Omental fat pad (tissue), 4 donors: Measurements from ENCODE around the gene MSLN. TPM values are rescaled to one million over a fixed set of nuclear protein-coding genes. Genes with fewer than 3 reads are reported as not detected.
A peak's percentile ranks its signal among the peaks of the same experiment; 100 is the strongest.

Experiments
- ATAC-seq: fragments of 150-250 bp; one replicate; pipeline ENCODE4 v1.9.1; 2016; ENCODE audit warnings: mild to moderate bottlenecking, moderate library complexity; ENCODE audit not compliant: low FRiP score
- DNase-seq: peaks from one replicate; pipeline ENCODE4 v3.0.0-alpha.2; 2019; ENCODE audit warnings: low spot score
- total RNA-seq, 4 donors: library from RNA; depleted of rRNA; stranded (reverse); fragments of >200 nt; gene quantifications; one replicate each; pipeline ENCODE4 v1.1.0, GENCODE V29; 2016
- TF ChIP-seq, protein P1 (sequence below), 3 donors: fragments of 450-650 bp; IDR thresholded peaks; one replicate each; pipeline ENCODE4 v1.5.1; 2016 to 2017; ENCODE audit warnings: antibody characterized with exemption in 3 of 3, mild to moderate bottlenecking in 3 of 3, moderate library complexity in 2 of 3

Gene MSLN
- total RNA-seq, 4 donors from 2014 or later: 1.1 to 355 (median 129) TPM

- TF ChIP-seq, protein P1, sequence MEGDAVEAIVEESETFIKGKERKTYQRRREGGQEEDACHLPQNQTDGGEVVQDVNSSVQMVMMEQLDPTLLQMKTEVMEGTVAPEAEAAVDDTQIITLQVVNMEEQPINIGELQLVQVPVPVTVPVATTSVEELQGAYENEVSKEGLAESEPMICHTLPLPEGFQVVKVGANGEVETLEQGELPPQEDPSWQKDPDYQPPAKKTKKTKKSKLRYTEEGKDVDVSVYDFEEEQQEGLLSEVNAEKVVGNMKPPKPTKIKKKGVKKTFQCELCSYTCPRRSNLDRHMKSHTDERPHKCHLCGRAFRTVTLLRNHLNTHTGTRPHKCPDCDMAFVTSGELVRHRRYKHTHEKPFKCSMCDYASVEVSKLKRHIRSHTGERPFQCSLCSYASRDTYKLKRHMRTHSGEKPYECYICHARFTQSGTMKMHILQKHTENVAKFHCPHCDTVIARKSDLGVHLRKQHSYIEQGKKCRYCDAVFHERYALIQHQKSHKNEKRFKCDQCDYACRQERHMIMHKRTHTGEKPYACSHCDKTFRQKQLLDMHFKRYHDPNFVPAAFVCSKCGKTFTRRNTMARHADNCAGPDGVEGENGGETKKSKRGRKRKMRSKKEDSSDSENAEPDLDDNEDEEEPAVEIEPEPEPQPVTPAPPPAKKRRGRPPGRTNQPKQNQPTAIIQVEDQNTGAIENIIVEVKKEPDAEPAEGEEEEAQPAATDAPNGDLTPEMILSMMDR (IDR thresholded peaks at IDR 0.05): no peak
- ATAC-seq (no peak), DNase-seq (no peak)
Observed at GRCh38 chr16:767743-768235, 7.3 kb downstream of the MSLN start.

- TF ChIP-seq, protein P1 (IDR thresholded peaks at IDR 0.05): no peak
- no peak for DNase-seq
- no peak for ATAC-seq
Observed at GRCh38 chr16:768428-768827, 7.9 kb downstream of the MSLN start.

- TF ChIP-seq, protein P1 (IDR thresholded peaks at IDR 0.05): no peak
- ATAC-seq: peak; percentile 20
- DNase-seq: no peak
Observed at GRCh38 chr16:769184-769784, 8.8 kb downstream of the MSLN start.

DNA sequence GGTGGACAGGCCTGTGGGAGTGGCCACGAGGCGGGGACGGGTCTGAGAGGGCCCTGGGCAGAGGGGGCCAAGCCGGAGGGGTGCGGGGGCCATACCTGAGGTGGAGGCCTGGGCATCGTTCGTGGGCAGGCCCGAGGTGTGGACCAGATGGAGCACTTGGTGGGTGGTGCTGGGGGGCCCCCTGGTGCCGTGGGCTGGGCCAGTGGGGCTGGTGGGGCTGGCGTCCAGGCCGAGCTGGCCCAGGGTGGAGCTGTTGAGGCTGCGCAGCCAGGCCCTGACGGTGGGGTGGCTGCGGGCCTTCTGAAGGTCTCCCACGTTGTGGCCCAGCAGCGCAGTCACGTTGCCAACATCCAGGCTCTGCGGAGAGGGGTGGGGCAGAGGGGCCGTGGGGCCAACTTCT lies 9.4 kb downstream of the MSLN start:
- ATAC-seq: peak; percentile 16
- TF ChIP-seq, protein P1 (IDR thresholded peaks at IDR 0.05): no peak

GRCh38 chr16:770411-770810 lies 9.9 kb downstream of the MSLN start:
- no peak for ATAC-seq
- DNase-seq: no peak
- TF ChIP-seq, protein P1 (IDR thresholded peaks at IDR 0.05): no peak

More for the DNA sequence above, 9.4 kb downstream of the MSLN start:
- no peak for DNase-seq

DNA sequence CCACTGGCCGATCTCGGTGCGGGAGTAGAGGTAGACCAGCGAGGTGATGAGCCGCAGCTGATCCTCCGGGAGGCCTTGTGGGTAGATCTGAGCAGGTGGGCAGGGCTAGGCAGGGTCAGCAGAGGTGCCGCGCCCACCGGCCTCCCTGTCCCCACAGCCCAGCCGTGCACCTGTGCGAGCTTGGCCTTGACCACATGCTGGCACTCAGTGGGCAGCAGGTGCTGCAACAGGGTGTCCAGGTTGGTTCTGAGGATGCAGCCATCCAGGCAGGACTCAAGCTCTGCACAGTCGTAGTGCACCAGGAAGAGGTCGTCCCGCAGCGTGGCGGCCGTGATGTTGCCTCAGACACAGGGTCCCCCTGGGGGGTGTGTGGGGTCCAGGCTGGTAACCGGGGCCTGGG lies 12.4 kb downstream of the MSLN start:
- ATAC-seq (no peak), DNase-seq (no peak)
- TF ChIP-seq, protein P1 (IDR thresholded peaks at IDR 0.05): no peak
